Skin epidermis (tissue), 12 donors: ENCODE results near the gene HLF.

ENCODE experiments used
- H3K27ac ChIP-seq, 21 experiments: fragments of 200-600 bp; sonication (generic) in 11 of 21; one replicate each; pipeline ENCODE4 v1.5.0; 2020; ENCODE audit warnings: mild to moderate bottlenecking in 3 of 21, inconsistent platforms in 2 of 21, moderate library complexity in 2 of 21
- H3K4me3 ChIP-seq, 7 experiments: fragments of 200-600 bp; sonication (generic) in 2 of 7; one replicate each; pipeline ENCODE4 v1.5.0; 2020; ENCODE audit warnings: inconsistent platforms in 2 of 7, mild to moderate bottlenecking in 2 of 7, moderate library complexity in 1 of 7

Gene HLF

GRCh38 chr17:55286681-55287589 is 22.2 kb downstream of the HLF start:
- peak overlapping the region in 1 of 21 experiments; percentile 68 for H3K27ac ChIP-seq
- H3K4me3 ChIP-seq, result no peak overlapping the region

GRCh38 chr17:55288356-55289105 is 23.8 kb downstream of the HLF start:
- no peak overlapping the region for H3K27ac ChIP-seq
- H3K4me3 ChIP-seq, result no peak overlapping the region

GRCh38 chr17:55289106-55289446 is 24.3 kb downstream of the HLF start:
- H3K27ac ChIP-seq, result no peak overlapping the region
- no peak overlapping the region for H3K4me3 ChIP-seq

GRCh38 chr17:55289978-55290377 is 25.2 kb downstream of the HLF start:
- H3K4me3 ChIP-seq, result no peak overlapping the region
- H3K27ac ChIP-seq, result no peak overlapping the region

GRCh38 chr17:55290492-55291113 is 25.8 kb downstream of the HLF start:
- Histone ChIP-seq H3K4me3 (no peak overlapping the region), H3K27ac (no peak overlapping the region)

GRCh38 chr17:55291114-55291507 is 26.4 kb downstream of the HLF start:
- H3K27ac ChIP-seq, result no peak overlapping the region
- H3K4me3 ChIP-seq, result no peak overlapping the region

- Histone ChIP-seq H3K4me3 (no peak overlapping the region), H3K27ac (no peak overlapping the region)
Measured at GRCh38 chr17:55292094-55292493, 27.3 kb downstream of the HLF start.

GRCh38 chr17:55294042-55294751 is 29.4 kb downstream of the HLF start:
- Histone ChIP-seq H3K4me3 (no peak overlapping the region), H3K27ac (no peak overlapping the region)

- Histone ChIP-seq H3K27ac (peak overlapping the region in 2 of 21 experiments; percentile 25 to 26), H3K4me3 (no peak overlapping the region)
Measured at GRCh38 chr17:55295411-55296170, 30.8 kb downstream of the HLF start.

- Histone ChIP-seq H3K4me3 (no peak overlapping the region), H3K27ac (no peak overlapping the region)
Measured at GRCh38 chr17:55296171-55296695, 31.5 kb downstream of the HLF start.

GRCh38 chr17:55296699-55297098 is 31.9 kb downstream of the HLF start:
- no peak overlapping the region for H3K27ac ChIP-seq
- H3K4me3 ChIP-seq, result no peak overlapping the region

- no peak overlapping the region for H3K4me3 ChIP-seq
Measured at GRCh38 chr17:55298111-55298730, 33.5 kb downstream of the HLF start.

GRCh38 chr17:55299162-55299838 is 34.5 kb downstream of the HLF start:
- Histone ChIP-seq H3K27ac (no peak overlapping the region), H3K4me3 (no peak overlapping the region)

More at GRCh38 chr17:55298111-55298730, 33.5 kb downstream of the HLF start:
- H3K27ac ChIP-seq, result no peak overlapping the region

GRCh38 chr17:55299890-55300289 is 35.1 kb downstream of the HLF start:
- no peak overlapping the region for H3K27ac ChIP-seq

GRCh38 chr17:55300479-55301290 is 35.9 kb downstream of the HLF start:
- H3K27ac ChIP-seq, result no peak overlapping the region
- no peak overlapping the region for H3K4me3 ChIP-seq

More at GRCh38 chr17:55299890-55300289, 35.1 kb downstream of the HLF start:
- no peak overlapping the region for H3K4me3 ChIP-seq

- H3K4me3 ChIP-seq, result no peak overlapping the region
- no peak overlapping the region for H3K27ac ChIP-seq
Measured at GRCh38 chr17:55301521-55302406, 37.0 kb downstream of the HLF start.
